ENCODE results near the gene SFXN2. TPM values are rescaled to one million over a fixed set of nuclear protein-coding genes. Genes with fewer than 3 reads are reported as not detected.
A peak's percentile ranks its signal among the peaks of the same experiment; 100 is the strongest.

The SFXN2 gene
- total RNA-seq, 5 donors from 2014 or later (not counting 1 experiment from before 2014, with no cell fraction given), result 9.2 to 32.6 (median 22.6) TPM

GRCh38 chr10:102782673-102783551 lies 68.5 kb downstream of the SFXN2 start:
- DNase-seq, result no peak
- Histone ChIP-seq H3K9me3 (no peaks in the 10 kb centered on the region), H3K36me3 (ENCODE audit: control insufficient read depth in 2 of 2, extremely low read depth in 1 of 2, insufficient read depth in 1 of 2, low read length in 1 of 2) (peaks cover 3% of the 10 kb centered on the region in 2 donors), H3K4me3 (ENCODE audit: control insufficient read depth in 1 of 2, extremely low read depth in 1 of 2, low read length in 1 of 2) (no peak overlapping the region), H3K4me1 (ENCODE audit: control insufficient read depth in 1 of 2, extremely low read depth in 1 of 2, insufficient read depth in 2 of 2, low read length in 2 of 2) (peaks cover 0 to 27% of the 10 kb centered on the region in 2 experiments), H3K27ac (ENCODE audit: low read length) (no peak overlapping the region), H3K27me3 (replicated peaks in 1 of 2; ENCODE audit: control insufficient read depth in 2 of 2, extremely low read depth in 1 of 2, insufficient read depth in 2 of 2, low read length in 1 of 2) (no peaks in the 10 kb centered on the region)
- no peak for ATAC-seq (replicated peaks in 1 of 4)
- Mint-ChIP-seq H3K4me3 (no peak overlapping the region), H3K36me3 (peaks cover 17% of the 10 kb centered on the region), H3K9me3 (no peaks in the 10 kb centered on the region), H3K4me1 (peaks cover 58 to 63% (median 60%) of the 10 kb centered on the region in 3 donors), H3K27me3 (no peaks in the 10 kb centered on the region), H3K27ac (no peak overlapping the region)
- ChIA-PET POLR2A (no interaction called here), CTCF (interaction anchor here in 1 of 2 donors (0.6 kb wide), 1 partner anchor 11 kb away, joined by 6 read pairs; no protein-coding TSS in a partner anchor)
- 90% methylated on average over 11 of the region's 18 CpGs for WGBS (ENCODE audit: insufficient coverage)

DNA sequence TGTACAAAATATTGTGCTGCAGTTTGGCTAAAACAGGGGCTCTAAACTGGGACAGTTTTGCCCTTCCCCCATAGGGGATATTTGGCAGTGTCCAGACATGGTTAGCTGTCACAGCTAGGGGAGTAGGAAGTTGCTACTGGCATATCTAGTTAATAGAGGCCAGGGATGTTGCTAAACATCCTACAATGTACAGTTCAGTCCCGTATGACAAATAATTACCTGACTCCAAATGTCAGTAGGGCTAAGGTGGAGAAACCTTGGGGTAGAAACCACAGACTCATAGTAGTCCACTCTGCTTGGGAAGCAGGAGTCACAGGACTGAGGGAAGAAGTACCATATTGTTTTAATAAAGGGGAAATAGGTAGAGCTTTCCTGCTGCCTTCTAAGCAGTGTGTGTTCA lies 69.1 kb downstream of the SFXN2 start:
- no CpG with 5 or more reads among the region's 1 CpG for WGBS (ENCODE audit: insufficient coverage)
- no peak overlapping the region for H3K27ac Mint-ChIP-seq
- no peak overlapping the region for H3K4me3 Mint-ChIP-seq
- Histone ChIP-seq H3K27ac (ENCODE audit: low read length) (no peak overlapping the region), H3K4me3 (ENCODE audit: control insufficient read depth in 1 of 2, extremely low read depth in 1 of 2, low read length in 1 of 2) (no peak overlapping the region), H3K36me3 (ENCODE audit: control insufficient read depth in 2 of 2, extremely low read depth in 1 of 2, insufficient read depth in 1 of 2, low read length in 1 of 2) (peaks cover 3% of the 10 kb centered on the region in 2 donors), H3K9me3 (no peaks in the 10 kb centered on the region), H3K27me3 (replicated peaks in 1 of 2; ENCODE audit: control insufficient read depth in 2 of 2, extremely low read depth in 1 of 2, insufficient read depth in 2 of 2, low read length in 1 of 2) (no peaks in the 10 kb centered on the region), H3K4me1 (ENCODE audit: control insufficient read depth in 1 of 2, extremely low read depth in 1 of 2, insufficient read depth in 2 of 2, low read length in 2 of 2) (peaks cover 0 to 23% of the 10 kb centered on the region in 2 experiments)
- ATAC-seq (replicated peaks in 1 of 4), result no peak
- peaks cover 52 to 59% (median 56%) of the 10 kb centered on the region in 3 donors for H3K4me1 Mint-ChIP-seq
- no peaks in the 10 kb centered on the region for H3K9me3 Mint-ChIP-seq
- CTCF ChIA-PET, result interaction anchor here in 1 of 2 donors (0.7 kb wide), 1 partner anchor 302 kb away, joined by 7 read pairs; no protein-coding TSS in a partner anchor
- no peak for DNase-seq
- POLR2A ChIA-PET, result no interaction called here
- no peaks in the 10 kb centered on the region for H3K27me3 Mint-ChIP-seq
- peaks cover 19% of the 10 kb centered on the region for H3K36me3 Mint-ChIP-seq

GRCh38 chr10:102785818-102786217 lies 71.4 kb downstream of the SFXN2 start:
- H3K9me3 Mint-ChIP-seq, result peaks cover 0 to 5% (median 0%) of the 10 kb centered on the region in 3 donors
- peaks cover 22% of the 10 kb centered on the region for H3K36me3 Mint-ChIP-seq
- ChIA-PET CTCF (no interaction called here), POLR2A (interaction anchor here in 1 of 2 donors (0.6 kb wide), 1 partner anchor 535 kb away, joined by 3 read pairs; no protein-coding TSS in a partner anchor)
- no peak for ATAC-seq (replicated peaks in 1 of 4)
- H3K27me3 ChIP-seq (replicated peaks in 1 of 2; ENCODE audit: control insufficient read depth in 2 of 2, extremely low read depth in 1 of 2, insufficient read depth in 2 of 2, low read length in 1 of 2), result no peaks in the 10 kb centered on the region
- H3K4me1 ChIP-seq (ENCODE audit: control insufficient read depth in 1 of 2, extremely low read depth in 1 of 2, insufficient read depth in 2 of 2, low read length in 2 of 2), result peaks cover 0 to 23% of the 10 kb centered on the region in 2 experiments
- peaks cover 0 to 5% of the 10 kb centered on the region in 2 donors for H3K36me3 ChIP-seq (ENCODE audit: control insufficient read depth in 2 of 2, extremely low read depth in 1 of 2, insufficient read depth in 1 of 2, low read length in 1 of 2)
- H3K4me3 Mint-ChIP-seq, result no peak overlapping the region
- no peak overlapping the region for H3K27ac Mint-ChIP-seq
- peaks cover 43 to 58% (median 51%) of the 10 kb centered on the region in 3 donors for H3K4me1 Mint-ChIP-seq
- 90% methylated on average over 1 of the region's 2 CpGs for WGBS (ENCODE audit: insufficient coverage)
- no peaks in the 10 kb centered on the region for H3K27me3 Mint-ChIP-seq
- no peaks in the 10 kb centered on the region for H3K9me3 ChIP-seq
- H3K4me3 ChIP-seq (ENCODE audit: control insufficient read depth in 1 of 2, extremely low read depth in 1 of 2, low read length in 1 of 2), result no peak overlapping the region
- no peak for DNase-seq
- no peak overlapping the region for H3K27ac ChIP-seq (ENCODE audit: low read length)

- ChIA-PET POLR2A (interaction anchor here in 1 of 2 donors (0.7 kb wide), 2 partner anchors 26 to 488 kb away, joined by 4 to 12 read pairs; no protein-coding TSS in a partner anchor), CTCF (no interaction called here)
- H3K9me3 Mint-ChIP-seq, result peaks cover 0 to 5% (median 0%) of the 10 kb centered on the region in 3 donors
- H3K36me3 ChIP-seq (ENCODE audit: control insufficient read depth in 2 of 2, extremely low read depth in 1 of 2, insufficient read depth in 1 of 2, low read length in 1 of 2), result peaks cover 0 to 15% of the 10 kb centered on the region in 2 donors
- no peak overlapping the region for H3K4me3 Mint-ChIP-seq
- H3K9me3 ChIP-seq, result no peaks in the 10 kb centered on the region
- DNase-seq, result no peak
- no peak overlapping the region for H3K4me3 ChIP-seq (ENCODE audit: control insufficient read depth in 1 of 2, extremely low read depth in 1 of 2, low read length in 1 of 2)
- 96% methylated on average over 3 of the region's 8 CpGs for WGBS (ENCODE audit: insufficient coverage)
- peaks cover 15% of the 10 kb centered on the region for H3K36me3 Mint-ChIP-seq
- peaks cover 18 to 20% of the 10 kb centered on the region in 2 experiments for H3K4me1 ChIP-seq (ENCODE audit: control insufficient read depth in 1 of 2, extremely low read depth in 1 of 2, insufficient read depth in 2 of 2, low read length in 2 of 2)
- H3K27me3 ChIP-seq (replicated peaks in 1 of 2; ENCODE audit: control insufficient read depth in 2 of 2, extremely low read depth in 1 of 2, insufficient read depth in 2 of 2, low read length in 1 of 2), result no peaks in the 10 kb centered on the region
- H3K27me3 Mint-ChIP-seq, result no peaks in the 10 kb centered on the region
- H3K27ac ChIP-seq (ENCODE audit: low read length), result no peak overlapping the region
- ATAC-seq (replicated peaks in 1 of 4), result no peak
- H3K4me1 Mint-ChIP-seq, result peaks cover 38 to 67% (median 56%) of the 10 kb centered on the region in 3 donors
- peak overlapping the region in 1 of 2 donors; percentile 44 for H3K27ac Mint-ChIP-seq
These were observed 77.4 kb downstream of the SFXN2 start for GRCh38 chr10:102791754-102792395.

Other genes starting within 250 kb of the SFXN2 start
- gene ACTR1A, start 211.9 kb upstream of the SFXN2 start, total RNA-seq, result 10 to 100 TPM; 51.6 to 68.1 (median 63.0) TPM
- gene SUFU, start 210.7 kb upstream of the SFXN2 start, total RNA-seq, result 10 to 100 TPM; 13.2 to 16.4 (median 15.4) TPM
- gene TRIM8, start 70.2 kb upstream of the SFXN2 start, total RNA-seq, result 10 to 100 TPM; 54.2 to 74.7 (median 67.9) TPM
- 1 to 10 TPM; 2.7 to 5.0 (median 3.5) TPM for gene ARL3, start 239 bp upstream of the SFXN2 start, total RNA-seq
- 10 to 100 TPM; 20.0 to 38.5 (median 33.0) TPM for gene WBP1L, start 29.3 kb downstream of the SFXN2 start, total RNA-seq
- gene CYP17A1, start 122.8 kb downstream of the SFXN2 start, total RNA-seq, result 1 to 10 TPM in 3 of 5 donors, not detected in 2; 3.2 to 5.1 (median 4.1) TPM
- gene BORCS7, start 139.6 kb downstream of the SFXN2 start, total RNA-seq, result 10 to 100 TPM; 12.0 to 16.3 (median 12.6) TPM
- 1 to 10 TPM in 1 of 5 donors, under 1 TPM in 4; 0.26 to 1.3 (median 0.50) TPM for gene AS3MT, start 154.8 kb downstream of the SFXN2 start, total RNA-seq
- 10 to 100 TPM; 11.6 to 15.4 (median 14.2) TPM for gene CNNM2, start 203.7 kb downstream of the SFXN2 start, total RNA-seq

Data from T-cell (primary cell).